ENCODE data around the gene RSU1.

The RSU1 gene

GRCh38 chr10:16728266-16728665, 89.0 kb downstream of the RSU1 start:
- TF ChIP-seq, protein P1, sequence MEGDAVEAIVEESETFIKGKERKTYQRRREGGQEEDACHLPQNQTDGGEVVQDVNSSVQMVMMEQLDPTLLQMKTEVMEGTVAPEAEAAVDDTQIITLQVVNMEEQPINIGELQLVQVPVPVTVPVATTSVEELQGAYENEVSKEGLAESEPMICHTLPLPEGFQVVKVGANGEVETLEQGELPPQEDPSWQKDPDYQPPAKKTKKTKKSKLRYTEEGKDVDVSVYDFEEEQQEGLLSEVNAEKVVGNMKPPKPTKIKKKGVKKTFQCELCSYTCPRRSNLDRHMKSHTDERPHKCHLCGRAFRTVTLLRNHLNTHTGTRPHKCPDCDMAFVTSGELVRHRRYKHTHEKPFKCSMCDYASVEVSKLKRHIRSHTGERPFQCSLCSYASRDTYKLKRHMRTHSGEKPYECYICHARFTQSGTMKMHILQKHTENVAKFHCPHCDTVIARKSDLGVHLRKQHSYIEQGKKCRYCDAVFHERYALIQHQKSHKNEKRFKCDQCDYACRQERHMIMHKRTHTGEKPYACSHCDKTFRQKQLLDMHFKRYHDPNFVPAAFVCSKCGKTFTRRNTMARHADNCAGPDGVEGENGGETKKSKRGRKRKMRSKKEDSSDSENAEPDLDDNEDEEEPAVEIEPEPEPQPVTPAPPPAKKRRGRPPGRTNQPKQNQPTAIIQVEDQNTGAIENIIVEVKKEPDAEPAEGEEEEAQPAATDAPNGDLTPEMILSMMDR (IDR thresholded peaks at IDR 0.05): no peak
- H3K9me3 ChIP-seq: no peaks in the 10 kb centered on the region
- no peak overlapping the region for H3K27ac ChIP-seq
- H3K36me3 ChIP-seq: peaks cover 14 to 38% (median 19%) of the 10 kb centered on the region in 3 donors
- intact Hi-C loops (cut with DNase I; ENCODE audit: low total_unique reads): no loop called here
- H3K4me1 ChIP-seq: no peaks in the 10 kb centered on the region
- no peaks in the 10 kb centered on the region for H3K27me3 ChIP-seq
- DNase-seq: no peak
- no peak overlapping the region for H3K4me3 ChIP-seq

DNA sequence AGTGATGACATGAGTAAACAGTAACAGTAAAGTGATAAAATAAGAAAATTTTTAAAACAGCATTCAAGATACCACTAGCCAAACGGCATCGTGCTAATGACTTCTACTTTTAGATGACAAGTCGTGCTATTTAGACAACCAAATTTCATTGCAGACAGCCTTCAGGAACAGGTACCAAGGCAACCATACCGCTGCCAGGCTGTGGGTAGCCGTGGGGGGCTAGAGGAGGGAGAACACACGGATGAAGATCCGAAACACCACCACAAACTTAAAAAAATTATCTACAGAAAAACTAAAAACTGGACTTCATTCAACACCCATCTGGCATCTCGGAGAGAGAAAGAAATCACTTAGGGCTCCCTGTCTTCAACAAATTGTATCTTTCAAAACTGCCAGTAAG, 89.6 kb downstream of the RSU1 start:
- H3K36me3 ChIP-seq: peaks cover 17 to 38% (median 18%) of the 10 kb centered on the region in 3 donors
- no peaks in the 10 kb centered on the region for H3K4me1 ChIP-seq
- TF ChIP-seq, protein P1 (IDR thresholded peaks at IDR 0.05): no peak
- H3K4me3 ChIP-seq: no peak overlapping the region
- no peak for DNase-seq
- no peaks in the 10 kb centered on the region for H3K27me3 ChIP-seq
- no peaks in the 10 kb centered on the region for H3K9me3 ChIP-seq
- H3K27ac ChIP-seq: no peak overlapping the region
- intact Hi-C loops (cut with DNase I; ENCODE audit: low total_unique reads): no loop called here

DNA sequence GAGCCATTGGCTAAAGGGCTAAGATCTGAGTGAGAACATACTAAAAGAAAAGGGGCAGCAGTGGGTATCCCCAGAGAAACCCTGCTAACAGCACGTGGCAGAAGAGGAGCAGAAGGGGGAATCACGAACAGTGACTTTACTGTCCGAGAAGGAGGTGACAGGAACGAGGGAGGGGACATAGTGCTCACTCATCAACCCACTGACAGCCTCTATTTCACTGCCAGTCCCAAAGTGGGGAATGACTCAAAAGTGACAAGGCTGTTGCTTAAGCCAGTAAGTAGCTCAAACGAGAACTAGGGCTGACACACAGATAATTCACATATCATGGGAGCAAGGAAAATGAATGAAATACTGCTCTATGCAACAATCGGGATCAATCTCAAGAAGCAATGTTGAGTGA, 92.7 kb downstream of the RSU1 start:
- Histone ChIP-seq H3K4me1 (no peaks in the 10 kb centered on the region), H3K9me3 (no peaks in the 10 kb centered on the region), H3K4me3 (no peak overlapping the region), H3K27ac (no peak overlapping the region), H3K36me3 (peaks cover 5 to 25% (median 20%) of the 10 kb centered on the region in 3 donors), H3K27me3 (no peaks in the 10 kb centered on the region)
- intact Hi-C loops (cut with DNase I; ENCODE audit: low total_unique reads): no loop called here
- no peak for DNase-seq
- TF ChIP-seq, protein P1 (IDR thresholded peaks at IDR 0.05): no peak

DNA sequence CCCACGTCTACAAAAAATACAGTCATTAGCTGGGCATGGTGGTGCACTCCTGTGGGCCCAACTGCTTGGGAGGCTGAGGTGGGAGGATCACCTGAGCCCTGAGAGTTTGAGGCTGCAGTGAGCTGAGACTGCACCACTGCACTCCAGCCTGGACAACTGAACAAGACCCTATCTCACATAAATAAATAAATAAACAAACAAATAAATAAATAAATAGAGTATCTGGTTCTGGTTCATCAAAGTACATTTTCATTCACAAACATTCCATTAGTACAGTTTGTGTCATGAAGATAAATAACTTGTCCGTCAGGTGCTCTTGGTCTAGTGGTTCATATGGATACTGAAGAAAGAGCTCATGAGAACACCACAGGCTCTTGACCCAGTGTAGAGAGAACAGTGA, 96.4 kb downstream of the RSU1 start:
- H3K4me3 ChIP-seq: no peak overlapping the region
- H3K27ac ChIP-seq: no peak overlapping the region
- no peak for DNase-seq
- TF ChIP-seq, protein P1 (IDR thresholded peaks at IDR 0.05): no peak
- peaks cover 0 to 12% (median 6%) of the 10 kb centered on the region in 4 donors for H3K4me1 ChIP-seq
- no peaks in the 10 kb centered on the region for H3K9me3 ChIP-seq
- H3K36me3 ChIP-seq: peaks cover 0 to 13% (median 7%) of the 10 kb centered on the region in 3 donors
- intact Hi-C loops (cut with DNase I; ENCODE audit: low total_unique reads): no loop called here
- H3K27me3 ChIP-seq: no peaks in the 10 kb centered on the region

DNA sequence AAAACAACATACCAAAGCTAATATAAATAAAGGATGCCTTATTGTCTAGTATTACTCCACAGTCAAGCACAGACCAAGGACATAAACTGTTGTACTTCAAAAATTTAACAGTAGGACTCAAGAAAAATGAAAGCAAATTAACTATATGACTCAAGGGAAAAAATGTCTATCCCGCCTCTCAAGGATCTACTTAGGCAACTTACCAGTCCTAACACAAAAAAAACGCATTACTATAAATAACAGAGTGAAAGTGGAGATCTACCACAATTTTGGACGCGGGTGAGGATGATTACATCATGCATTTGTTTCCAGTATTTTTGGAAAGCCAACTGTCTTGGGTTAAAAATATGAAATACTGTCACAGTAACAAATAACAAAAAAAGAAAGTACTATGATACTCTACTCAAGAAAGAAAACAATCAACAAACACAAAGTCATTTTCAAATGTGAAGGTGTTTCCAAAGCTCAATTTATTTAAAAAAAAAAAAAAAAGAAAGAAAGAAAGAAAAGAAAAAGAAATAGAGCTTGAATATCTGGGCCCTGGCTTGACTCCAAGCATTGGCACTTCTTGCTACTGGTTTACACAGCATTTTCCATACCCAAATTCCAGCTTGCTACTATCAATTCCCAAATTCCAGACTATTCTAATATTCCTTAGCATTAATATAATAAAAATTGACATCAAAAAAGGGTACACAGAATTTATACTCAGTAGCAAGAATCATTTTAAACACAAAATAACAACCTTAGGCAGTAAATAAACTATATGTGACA, 99.4 kb downstream of the RSU1 start:
- peak overlapping the region in 1 of 2 donors; percentile 16 for H3K27ac ChIP-seq
- no peak for DNase-seq
- intact Hi-C loops (cut with DNase I; ENCODE audit: low total_unique reads): no loop called here
- H3K4me3 ChIP-seq: no peak overlapping the region
- TF ChIP-seq, protein P1 (IDR thresholded peaks at IDR 0.05): no peak
- peaks cover 0 to 16% (median 3%) of the 10 kb centered on the region in 3 donors for H3K36me3 ChIP-seq
- peaks cover 0 to 12% (median 6%) of the 10 kb centered on the region in 4 donors for H3K4me1 ChIP-seq
- H3K27me3 ChIP-seq: no peaks in the 10 kb centered on the region
- peaks cover 0 to 11% (median 5%) of the 10 kb centered on the region in 3 donors for H3K9me3 ChIP-seq

All from tibial artery (tissue), 4 donors.